GM06990 (cell line): ENCODE data around the gene PTPN6.

Experiments
- DNase-seq: peaks from one replicate; pipeline ENCODE4 v3.0.0-alpha.2; 2011; ENCODE audit not compliant: insufficient read length; ENCODE audit errors: extremely low read depth
- H3K27me3 ChIP-seq: replicated peaks from 2 replicates; pipeline ENCODE4 v1.6.0; 2011; ENCODE audit warnings: low read length; ENCODE audit not compliant: control insufficient read depth, insufficient read depth
- H3K36me3 ChIP-seq: 2 replicates; pipeline ENCODE4 v1.5.1; 2011; ENCODE audit warnings: low read length; ENCODE audit not compliant: control insufficient read depth, insufficient read depth
- H3K4me3 ChIP-seq: replicated peaks from 2 replicates; pipeline ENCODE4 v1.5.1; 2011; ENCODE audit warnings: low read depth, mild to moderate bottlenecking, control low read depth, low read length
- TF ChIP-seq, protein P1 (sequence below): IDR thresholded peaks from 2 replicates; pipeline ENCODE4 v1.5.1; 2011; ENCODE audit warnings: low read length, control low read depth, mild to moderate bottlenecking, inconsistent platforms; ENCODE audit not compliant: insufficient read depth, poor library complexity, severe bottlenecking

PTPN6 gene

DNA sequence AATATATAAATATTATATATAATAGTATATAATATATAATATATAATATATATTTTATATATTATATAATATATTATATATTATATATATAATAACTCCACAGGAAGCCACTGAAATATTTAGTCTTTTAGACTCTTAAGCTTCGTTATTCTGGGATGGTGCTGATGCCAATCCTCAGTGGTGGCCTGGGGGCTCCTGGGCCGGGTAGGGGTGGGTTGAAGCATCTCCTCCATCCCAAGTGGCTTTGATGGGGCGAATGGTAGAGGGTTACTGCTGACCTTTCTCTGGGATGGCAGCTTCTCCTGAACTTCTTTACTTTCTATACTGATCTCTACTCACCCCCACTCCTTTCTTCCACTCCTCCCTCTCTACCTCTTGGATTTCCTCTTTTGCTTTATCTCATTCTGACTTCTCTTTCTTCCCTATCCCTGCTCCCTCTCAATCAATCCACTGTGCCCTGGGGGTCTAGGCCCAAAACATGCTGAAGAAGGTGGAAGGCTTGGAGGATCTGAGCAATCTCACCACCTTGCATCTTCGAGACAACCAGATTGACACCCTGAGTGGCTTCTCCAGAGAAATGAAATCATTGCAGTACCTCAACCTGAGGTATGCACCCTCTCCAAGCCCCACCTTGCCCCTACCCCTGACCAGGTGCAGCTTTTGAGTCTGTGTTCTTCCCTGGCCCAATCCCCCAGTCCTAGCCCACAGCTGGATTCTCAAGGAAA is 41.6 kb upstream of the PTPN6 start:
- Histone ChIP-seq H3K4me3 (no peak overlapping the region), H3K27me3 (no peaks in the 10 kb centered on the region), H3K36me3 (no peaks in the 10 kb centered on the region)
- TF ChIP-seq, protein P1, sequence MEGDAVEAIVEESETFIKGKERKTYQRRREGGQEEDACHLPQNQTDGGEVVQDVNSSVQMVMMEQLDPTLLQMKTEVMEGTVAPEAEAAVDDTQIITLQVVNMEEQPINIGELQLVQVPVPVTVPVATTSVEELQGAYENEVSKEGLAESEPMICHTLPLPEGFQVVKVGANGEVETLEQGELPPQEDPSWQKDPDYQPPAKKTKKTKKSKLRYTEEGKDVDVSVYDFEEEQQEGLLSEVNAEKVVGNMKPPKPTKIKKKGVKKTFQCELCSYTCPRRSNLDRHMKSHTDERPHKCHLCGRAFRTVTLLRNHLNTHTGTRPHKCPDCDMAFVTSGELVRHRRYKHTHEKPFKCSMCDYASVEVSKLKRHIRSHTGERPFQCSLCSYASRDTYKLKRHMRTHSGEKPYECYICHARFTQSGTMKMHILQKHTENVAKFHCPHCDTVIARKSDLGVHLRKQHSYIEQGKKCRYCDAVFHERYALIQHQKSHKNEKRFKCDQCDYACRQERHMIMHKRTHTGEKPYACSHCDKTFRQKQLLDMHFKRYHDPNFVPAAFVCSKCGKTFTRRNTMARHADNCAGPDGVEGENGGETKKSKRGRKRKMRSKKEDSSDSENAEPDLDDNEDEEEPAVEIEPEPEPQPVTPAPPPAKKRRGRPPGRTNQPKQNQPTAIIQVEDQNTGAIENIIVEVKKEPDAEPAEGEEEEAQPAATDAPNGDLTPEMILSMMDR, result no peak
- no peak for DNase-seq

DNA sequence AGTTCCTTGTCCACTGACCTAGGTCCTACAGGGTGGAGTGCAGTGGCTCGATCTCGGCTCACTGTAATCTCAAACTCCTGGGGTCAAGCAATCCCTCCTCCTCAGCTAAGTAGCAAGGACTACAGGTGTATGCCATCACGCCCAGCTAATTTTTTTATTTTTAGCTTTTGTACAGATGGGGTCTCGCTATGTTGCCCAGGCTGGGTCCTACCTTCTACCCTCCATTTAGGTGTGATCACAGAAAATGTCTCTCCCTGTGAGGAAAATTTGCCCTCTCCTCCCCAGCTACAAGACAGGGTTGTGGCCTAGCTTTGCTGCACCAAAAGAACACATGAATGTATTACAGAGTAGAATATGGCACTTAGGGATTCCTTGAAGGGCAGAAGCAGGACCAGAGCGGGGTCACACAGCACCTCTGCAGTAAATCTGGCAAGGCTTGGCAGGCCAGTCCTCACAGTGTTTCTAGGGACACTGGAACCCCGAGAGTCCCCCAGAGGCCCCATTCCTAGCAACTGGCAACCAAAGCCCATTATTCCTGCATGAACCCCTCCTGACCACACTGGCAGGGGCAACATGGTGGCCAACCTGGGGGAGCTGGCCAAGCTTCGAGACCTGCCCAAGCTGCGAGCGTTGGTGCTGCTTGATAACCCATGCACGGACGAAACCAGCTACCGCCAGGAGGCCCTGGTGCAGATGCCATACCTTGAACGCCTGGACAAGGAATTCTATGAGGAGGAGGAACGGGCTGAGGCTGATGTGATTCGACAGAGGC is 38.8 kb upstream of the PTPN6 start:
- H3K27me3 ChIP-seq, result no peaks in the 10 kb centered on the region
- H3K36me3 ChIP-seq, result no peaks in the 10 kb centered on the region; the same call in 1 of the 2 replicates
- TF ChIP-seq, protein P1, result no peak

DNA sequence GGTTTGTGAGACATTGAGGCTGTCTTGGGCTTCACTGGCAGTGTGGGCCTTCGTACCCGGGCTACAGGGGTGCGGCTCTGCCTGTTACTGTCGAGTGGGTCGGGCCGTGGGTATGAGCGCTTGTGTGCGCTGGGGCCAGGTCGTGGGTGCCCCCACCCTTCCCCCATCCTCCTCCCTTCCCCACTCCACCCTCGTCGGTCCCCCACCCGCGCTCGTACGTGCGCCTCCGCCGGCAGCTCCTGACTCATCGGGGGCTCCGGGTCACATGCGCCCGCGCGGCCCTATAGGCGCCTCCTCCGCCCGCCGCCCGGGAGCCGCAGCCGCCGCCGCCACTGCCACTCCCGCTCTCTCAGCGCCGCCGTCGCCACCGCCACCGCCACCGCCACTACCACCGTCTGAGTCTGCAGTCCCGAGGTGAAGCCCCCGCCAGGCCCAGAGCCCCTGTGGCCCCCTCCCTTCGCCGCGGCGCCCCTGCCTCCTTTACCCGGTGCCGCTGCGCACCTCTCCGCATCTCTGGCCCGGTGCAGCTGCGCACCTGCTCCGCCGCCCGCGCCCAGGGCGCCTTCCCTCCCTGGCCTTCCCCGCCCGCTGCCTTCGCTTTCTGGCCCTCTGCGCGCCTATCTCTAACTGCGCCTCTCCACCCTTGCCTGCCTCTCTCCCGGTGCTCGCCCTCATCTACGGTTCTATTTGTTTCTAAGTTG is 36.8 kb upstream of the PTPN6 start, which contains the start of gene ENO2:
Gene ENO2 (plus strand): TSS at position 335 of the 701 bp plus-strand sequence. CDS start 1,253 bp downstream, outside the sequence.
- TF ChIP-seq, protein P1, result no peak
- Histone ChIP-seq H3K36me3 (peaks cover 2% of the 10 kb centered on the region), H3K4me3 (peak within 1 kb of the TSS; percentile 62), H3K27me3 (no peaks in the 10 kb centered on the region)
- DNase-seq, result peak; percentile 70

More for the DNA sequence above, 38.8 kb upstream of the PTPN6 start:
- no peak for DNase-seq
- H3K4me3 ChIP-seq, result no peak overlapping the region

DNA sequence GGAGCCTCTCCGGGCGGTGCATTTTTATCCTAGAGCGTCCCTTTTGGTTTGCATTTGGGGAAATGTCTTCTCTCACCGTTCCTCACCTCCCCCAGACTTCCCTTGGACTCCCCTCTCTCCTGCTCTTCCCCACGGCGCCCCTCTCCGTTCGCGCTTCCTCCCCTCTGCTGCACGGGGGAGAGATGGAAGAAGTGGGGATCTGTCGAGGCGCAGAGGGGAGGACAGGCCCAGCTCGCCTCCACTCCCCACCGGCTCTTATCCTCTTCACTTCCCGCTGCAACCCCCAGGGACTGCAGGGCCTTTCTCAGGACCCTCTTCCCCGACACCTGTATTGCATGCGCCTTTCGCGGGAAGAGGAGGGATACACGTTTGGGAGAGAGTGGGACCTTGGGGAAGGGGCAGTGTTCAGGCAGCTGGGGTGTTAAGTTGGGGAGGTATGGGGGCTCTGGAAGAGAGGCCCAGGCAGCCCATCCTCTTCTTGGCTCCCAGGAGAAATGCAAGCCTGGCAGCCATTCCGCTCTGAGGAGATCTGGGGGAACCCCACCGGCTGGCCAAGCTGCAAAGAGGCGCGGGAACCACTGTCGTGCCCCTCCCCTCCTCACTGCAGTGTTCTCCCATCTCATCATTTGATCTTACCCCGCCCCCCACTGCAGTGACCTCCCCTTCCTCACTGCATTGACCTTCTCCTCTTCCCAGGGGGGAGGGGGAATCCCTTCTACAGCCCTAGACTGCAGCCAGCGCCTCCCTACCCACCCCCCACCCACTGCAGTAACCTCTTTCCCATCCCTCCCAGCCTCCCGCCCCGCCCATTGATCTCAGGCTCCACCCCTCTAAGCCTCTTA is 36.0 kb upstream of the PTPN6 start:
- DNase-seq, result no peak
- Histone ChIP-seq H3K27me3 (no peaks in the 10 kb centered on the region), H3K36me3 (peaks cover 2% of the 10 kb centered on the region), H3K4me3 (peak overlapping the region; percentile 62)
- TF ChIP-seq, protein P1, result no peak

DNA sequence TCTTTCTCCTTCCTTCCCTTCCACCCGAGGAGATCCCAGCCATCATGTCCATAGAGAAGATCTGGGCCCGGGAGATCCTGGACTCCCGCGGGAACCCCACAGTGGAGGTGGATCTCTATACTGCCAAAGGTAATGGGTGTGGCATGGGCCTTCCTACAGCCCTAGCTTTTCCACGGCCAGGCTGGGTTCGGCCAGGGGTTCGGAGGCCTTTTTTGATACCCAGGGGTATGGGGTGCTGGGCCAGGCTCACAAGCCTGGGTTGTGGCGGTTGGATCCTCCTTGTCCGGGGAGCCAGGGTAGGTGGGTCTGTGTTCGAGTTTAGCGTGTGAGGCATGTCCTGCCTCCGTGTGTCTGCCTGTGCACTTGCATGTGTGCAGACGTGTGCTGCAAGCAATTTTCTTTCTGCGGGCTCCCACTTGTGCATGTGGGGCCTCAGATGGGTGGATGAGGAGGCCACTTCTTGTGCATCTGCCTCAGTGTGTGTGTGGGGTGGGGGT is 35.3 kb upstream of the PTPN6 start:
- TF ChIP-seq, protein P1, result no peak
- peaks cover 2% of the 10 kb centered on the region for H3K36me3 ChIP-seq
- H3K4me3 ChIP-seq, result peak overlapping the region; percentile 62
- no peak for DNase-seq
- H3K27me3 ChIP-seq, result no peaks in the 10 kb centered on the region
